IMR-90 (cell line): Measurements from ENCODE around the gene CD101. TPM values are rescaled to one million over a fixed set of nuclear protein-coding genes. Genes with fewer than 3 reads are reported as not detected.

Experiments
- ATAC-seq: fragments of 200-7000 bp; cut with Tn5 transposase; 2 replicates; pipeline ENCODE4 v1.9.1; 2020; ENCODE audit warnings: low read depth, mild to moderate bottlenecking, moderate library complexity
- BruUV-seq: library from RNA; stranded (reverse); fragments of 400-500 nt; replicated peaks from 2 replicates; lab custom pipeline; 2021; lab: Mats Ljungman, UMichigan
- CTCF ChIA-PET: fragments of 300-600 bp; formaldehyde crosslinking; extraction: SDS; loops from one replicate; lab custom pipeline; 2021; ENCODE audit warnings: antibody characterized with exemption; lab: Yijun Ruan, JAX
- POLR2A ChIA-PET: fragments of 300-600 bp; sonication (Branson Sonifier 250); formaldehyde crosslinking; loops from one replicate; lab custom pipeline; 2022; ENCODE audit warnings: antibody characterized with exemption; ENCODE audit not compliant: unreplicated experiment; lab: Charles Lee
- DNase-seq: peaks from one replicate; pipeline ENCODE4 v3.0.0; 2013
- H2AFZ ChIP-seq: replicated peaks from 2 replicates; pipeline ENCODE3; 2013; ENCODE audit warnings: low read length, mild to moderate bottlenecking; ENCODE audit not compliant: poor library complexity
- H2AK5ac ChIP-seq: 2 replicates; pipeline ENCODE4 v1.6.1; 2013; ENCODE audit warnings: low read depth, low read length, inconsistent platforms
- H2AK9ac ChIP-seq: replicated peaks from 2 replicates; pipeline ENCODE3; 2013; ENCODE audit warnings: mild to moderate bottlenecking, low read depth, low read length, moderate library complexity; ENCODE audit not compliant: poor library complexity
- H2BK120ac ChIP-seq: 2 replicates; pipeline ENCODE4 v1.6.1; 2013; ENCODE audit warnings: low read depth, low read length, inconsistent platforms
- H2BK15ac ChIP-seq: 3 replicates; pipeline ENCODE4 v1.6.1; 2013; ENCODE audit warnings: low read depth, low read length, inconsistent platforms
- H2BK20ac ChIP-seq: 2 replicates; pipeline ENCODE4 v1.6.1; 2013; ENCODE audit warnings: low read depth, mild to moderate bottlenecking, inconsistent platforms, low read length, moderate library complexity
- H2BK5ac ChIP-seq: 2 replicates; pipeline ENCODE4 v1.6.1; 2013; ENCODE audit warnings: mild to moderate bottlenecking, low read depth, low read length, inconsistent platforms; ENCODE audit not compliant: poor library complexity, severe bottlenecking
- H3K14ac ChIP-seq: replicated peaks from 2 replicates; pipeline ENCODE4 v1.6.1; 2013; ENCODE audit warnings: low read depth, low read length, inconsistent platforms
- H3K18ac ChIP-seq: 2 replicates; pipeline ENCODE4 v1.6.1; 2013; ENCODE audit warnings: low read depth, low read length, control low read depth
- H3K23ac ChIP-seq: 2 replicates; pipeline ENCODE4 v1.6.1; 2013; ENCODE audit warnings: low read depth, low read length, inconsistent platforms
- H3K27ac ChIP-seq: 2 replicates; pipeline ENCODE4 v1.5.1; 2013; ENCODE audit warnings: mild to moderate bottlenecking, control low read depth, low read length; ENCODE audit not compliant: insufficient read depth
- H3K27me3 ChIP-seq: 2 replicates; pipeline ENCODE4 v1.6.1; 2013; ENCODE audit warnings: low read length; ENCODE audit not compliant: control insufficient read depth, insufficient read depth
- H3K36me3 ChIP-seq: 2 replicates; pipeline ENCODE4 v1.6.1; 2013; ENCODE audit warnings: low read length, mixed read lengths; ENCODE audit not compliant: control insufficient read depth, insufficient read depth
- H3K4ac ChIP-seq: 2 replicates; pipeline ENCODE4 v1.6.1; 2013; ENCODE audit warnings: low read depth, low read length, inconsistent platforms
- H3K4me1 ChIP-seq: 2 replicates; pipeline ENCODE4 v1.6.1; 2013; ENCODE audit warnings: low read length, mixed read lengths; ENCODE audit not compliant: control insufficient read depth, insufficient read depth
- H3K4me2 ChIP-seq: 2 replicates; pipeline ENCODE4 v1.6.1; 2013; ENCODE audit warnings: low read depth, mild to moderate bottlenecking, control low read depth, low read length, moderate library complexity
- H3K4me3 ChIP-seq: 2 replicates; pipeline ENCODE4 v1.5.1; 2013; ENCODE audit warnings: low read depth, mild to moderate bottlenecking, control low read depth, low read length, moderate library complexity; ENCODE audit not compliant: insufficient read depth
- H3K56ac ChIP-seq: 2 replicates; pipeline ENCODE4 v1.6.1; 2013; ENCODE audit warnings: low read length, inconsistent platforms; ENCODE audit not compliant: insufficient read depth; ENCODE audit errors: extremely low read depth
- H3K79me1 ChIP-seq, 2 experiments: 2 replicates each; pipeline ENCODE4 v1.6.1; 2013; ENCODE audit warnings: low read length in 2 of 2, inconsistent platforms in 1 of 2, low read depth in 1 of 2
- H3K9ac ChIP-seq: 2 replicates; pipeline ENCODE4 v1.6.1; 2013; ENCODE audit warnings: low read depth, low read length, control low read depth
- H3K9me1 ChIP-seq: 2 replicates; pipeline ENCODE4 v1.6.1; 2013; ENCODE audit warnings: low read length, inconsistent platforms; ENCODE audit not compliant: insufficient read depth
- H3K9me3 ChIP-seq: 2 replicates; pipeline ENCODE4 v1.6.1; 2013; ENCODE audit warnings: low read length; ENCODE audit not compliant: control insufficient read depth, insufficient read depth
- H4K20me1 ChIP-seq: 2 replicates; pipeline ENCODE4 v1.6.1; 2013; ENCODE audit warnings: low read length, inconsistent platforms; ENCODE audit not compliant: insufficient read depth
- H4K5ac ChIP-seq: 2 replicates; pipeline ENCODE4 v1.6.1; 2013; ENCODE audit warnings: mild to moderate bottlenecking, low read depth, low read length, control low read depth
- H4K8ac ChIP-seq, 2 experiments: 2 replicates each; pipeline ENCODE4 v1.6.1; 2013; ENCODE audit warnings: low read depth in 2 of 2, low read length in 2 of 2, control low read depth in 1 of 2, inconsistent platforms in 1 of 2
- H4K91ac ChIP-seq: 2 replicates; pipeline ENCODE4 v1.6.1; 2013; ENCODE audit warnings: low read depth, low read length, inconsistent platforms; ENCODE audit not compliant: insufficient read depth
- MAZ ChIP-seq: IDR thresholded peaks from 2 replicates; pipeline ENCODE4 v1.6.1; 2012; ENCODE audit warnings: low read depth, mild to moderate bottlenecking, low read length, improper control_type of control experiment, moderate library complexity, borderline replicate concordance
- RCOR1 ChIP-seq: IDR thresholded peaks from 2 replicates; pipeline ENCODE4 v1.6.1; 2012; ENCODE audit warnings: mild to moderate bottlenecking, low read length, improper control_type of control experiment; ENCODE audit not compliant: insufficient replicate concordance
- RFX5 ChIP-seq: IDR thresholded peaks from 2 replicates; pipeline ENCODE4 v1.8.0; 2012; ENCODE audit warnings: low read depth, mild to moderate bottlenecking, low read length, moderate library complexity
- WGBS, 2 experiments: methylation state at CpG; one replicate each; pipeline versions ENCODE4 v1.1.5 to v1.1.7; 2013; ENCODE audit warnings: missing lambda C conversion rate in 2 of 2; ENCODE audit not compliant: insufficient read length in 1 of 2; ENCODE audit errors: extremely low coverage in 2 of 2; 5-methylcytosine and 5-hydroxymethylcytosine counted together
- dilution Hi-C: fragments of 300-500 bp; cut with HindIII; formaldehyde crosslinking; loops from one replicate; pipeline ENCODE4 v1.14.3; 2018; ENCODE audit warnings: low sequenced_read_pairs; ENCODE audit not compliant: unreplicated experiment
- in situ Hi-C: fragments of 300-500 bp; cut with MboI; formaldehyde crosslinking; loops from 3 replicates; pipeline ENCODE4 v1.14.3; 2019; ENCODE audit warnings: low sequenced_read_pairs, inconsistent platforms, mixed read lengths
- intact Hi-C: fragments of 100-400 bp; cut with micrococcal nuclease; formaldehyde crosslinking; loops from 2 replicates; pipeline ENCODE4 v1.10.0; 2022
- polyA plus RNA-seq, 3 experiments: library from polyadenylated mRNA; depleted of rRNA; stranded (reverse); fragments of >200 nt; gene quantifications; 2 replicates each; pipeline ENCODE4 v1.2.3, GENCODE V29; 2012; ENCODE audit warnings: low replicate concordance in 1 of 3
- total RNA-seq: library from RNA; depleted of rRNA; stranded (reverse); fragments of >200 nt; gene quantifications from 2 replicates; pipeline ENCODE4 v1.2.3, GENCODE V29; 2012
- TF ChIP-seq, protein P1 (sequence below): conservative IDR thresholded peaks from 2 replicates; pipeline ENCODE4 v1.5.1; 2012; ENCODE audit warnings: mild to moderate bottlenecking, low read depth, low read length, improper control_type of control experiment

CD101 gene
- total and polyA plus RNA-seq, 2 of the 4 experiments (the other 2 are of a cell fraction), result not detected

DNA sequence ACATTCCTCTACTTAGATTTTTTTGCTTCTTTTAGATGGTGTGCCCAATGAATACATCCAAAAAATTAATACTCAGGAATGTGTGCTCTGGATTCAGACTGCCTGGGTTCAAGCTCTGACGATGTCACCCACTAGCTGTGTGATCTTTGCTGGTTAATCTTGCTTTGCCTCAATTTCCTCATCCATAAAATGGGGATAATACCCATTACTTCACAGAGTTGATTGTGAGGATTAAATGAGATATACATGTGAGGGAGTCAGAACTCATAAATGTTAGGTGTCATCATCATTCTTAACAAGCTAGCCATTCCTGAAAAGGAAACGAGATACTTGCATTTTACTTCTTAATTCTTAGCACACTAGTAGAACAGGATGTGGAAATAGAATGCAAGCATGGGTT is 45.7 kb downstream of the CD101 start:
- Histone ChIP-seq H2BK20ac (no peak overlapping the region), H3K79me1 (no peaks in the 10 kb centered on the region), H2BK5ac (no peak overlapping the region), H2AK9ac (no peak overlapping the region), H4K5ac (no peak overlapping the region), H3K4ac (no peak overlapping the region), H3K9me1 (peaks cover 4% of the 10 kb centered on the region; the same call in 1 of the 2 replicates), H2BK15ac (no peak overlapping the region), H3K27ac (no peak overlapping the region), H2AFZ (no peak overlapping the region), H4K20me1 (no peaks in the 10 kb centered on the region), H2BK120ac (no peak overlapping the region), H2AK5ac (no peak overlapping the region), H3K4me2 (no peak overlapping the region), H3K9ac (no peak overlapping the region), H3K56ac (no peak overlapping the region), H3K4me3 (no peak overlapping the region), H3K4me1 (no peaks in the 10 kb centered on the region), H3K27me3 (0 out of 2 replicates have a peak, but pooled peaks cover 2% of the 10 kb centered on the region), H3K18ac (no peak overlapping the region), H3K9me3 (no peaks in the 10 kb centered on the region), H4K91ac (no peak overlapping the region), H3K23ac (no peak overlapping the region), H4K8ac (no peak overlapping the region), H3K36me3 (no peaks in the 10 kb centered on the region), H3K14ac (no peak overlapping the region)
- no peak for DNase-seq
- in situ Hi-C loops (no loop called here), dilution Hi-C loops (no loop called here), intact Hi-C loops (no loop called here)
- ChIA-PET POLR2A (no interaction called here), CTCF (no interaction called here)
- BruUV-seq, result no TSS peak
- ATAC-seq, result no peak
- WGBS, 2 experiments, result no CpG with 5 or more reads among the region's 2 CpGs
- TF ChIP-seq, protein P1, sequence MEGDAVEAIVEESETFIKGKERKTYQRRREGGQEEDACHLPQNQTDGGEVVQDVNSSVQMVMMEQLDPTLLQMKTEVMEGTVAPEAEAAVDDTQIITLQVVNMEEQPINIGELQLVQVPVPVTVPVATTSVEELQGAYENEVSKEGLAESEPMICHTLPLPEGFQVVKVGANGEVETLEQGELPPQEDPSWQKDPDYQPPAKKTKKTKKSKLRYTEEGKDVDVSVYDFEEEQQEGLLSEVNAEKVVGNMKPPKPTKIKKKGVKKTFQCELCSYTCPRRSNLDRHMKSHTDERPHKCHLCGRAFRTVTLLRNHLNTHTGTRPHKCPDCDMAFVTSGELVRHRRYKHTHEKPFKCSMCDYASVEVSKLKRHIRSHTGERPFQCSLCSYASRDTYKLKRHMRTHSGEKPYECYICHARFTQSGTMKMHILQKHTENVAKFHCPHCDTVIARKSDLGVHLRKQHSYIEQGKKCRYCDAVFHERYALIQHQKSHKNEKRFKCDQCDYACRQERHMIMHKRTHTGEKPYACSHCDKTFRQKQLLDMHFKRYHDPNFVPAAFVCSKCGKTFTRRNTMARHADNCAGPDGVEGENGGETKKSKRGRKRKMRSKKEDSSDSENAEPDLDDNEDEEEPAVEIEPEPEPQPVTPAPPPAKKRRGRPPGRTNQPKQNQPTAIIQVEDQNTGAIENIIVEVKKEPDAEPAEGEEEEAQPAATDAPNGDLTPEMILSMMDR, result no peak
- TF ChIP-seq MAZ (no peak), RFX5 (no peak), RCOR1 (no peak)
